ENCODE results near the gene AADACL4.

AADACL4 gene

GRCh38 chr1:12603224-12603623 lies 40.7 kb upstream of the AADACL4 start:
- H3K36me3 ChIP-seq (ENCODE audit: control insufficient read depth, low read length), result no peaks in the 10 kb centered on the region
- no peaks in the 10 kb centered on the region for H3F3A ChIP-seq (ENCODE audit: control insufficient read depth, insufficient read depth)
- H3K9me2 ChIP-seq (replicated peaks; ENCODE audit: control insufficient read depth, low read length), result no peaks in the 10 kb centered on the region
- H4K20me1 ChIP-seq (ENCODE audit: control insufficient read depth, insufficient read depth, low read depth, low read length), result no peaks in the 10 kb centered on the region
- H3K4me1 ChIP-seq (ENCODE audit: control insufficient read depth, low read length), result no peaks in the 10 kb centered on the region
- no peaks in the 10 kb centered on the region for H3K9me3 ChIP-seq (ENCODE audit: control insufficient read depth, insufficient read depth, low read length)
- TF ChIP-seq EZH2phosphoT487 (IDR thresholded peaks at IDR 0.05; ENCODE audit: borderline replicate concordance, low read length) (no peak), CTCF (IDR thresholded peaks at IDR 0.05; ENCODE audit: low read depth, low read length, poor library complexity, severe bottlenecking) (no peak)
- H3K4me2 ChIP-seq (ENCODE audit: low read length), result no peak overlapping the region
- no peak overlapping the region for H3K4me3 ChIP-seq (ENCODE audit: low read length)
- no peaks in the 10 kb centered on the region for H3K79me2 ChIP-seq (ENCODE audit: control insufficient read depth, low read length)
- no peak overlapping the region for H3K27ac ChIP-seq (ENCODE audit: low read depth, low read length)
- H3K27me3 ChIP-seq (ENCODE audit: control insufficient read depth, low read length), result no peaks in the 10 kb centered on the region

- TF ChIP-seq EZH2phosphoT487 (IDR thresholded peaks at IDR 0.05; ENCODE audit: borderline replicate concordance, low read length) (no peak), CTCF (IDR thresholded peaks at IDR 0.05; ENCODE audit: low read depth, low read length, poor library complexity, severe bottlenecking) (no peak)
- H3F3A ChIP-seq (ENCODE audit: control insufficient read depth, insufficient read depth), result no peaks in the 10 kb centered on the region
- H3K36me3 ChIP-seq (ENCODE audit: control insufficient read depth, low read length), result no peaks in the 10 kb centered on the region
- no peaks in the 10 kb centered on the region for H3K9me3 ChIP-seq (ENCODE audit: control insufficient read depth, insufficient read depth, low read length)
- H3K4me3 ChIP-seq (ENCODE audit: low read length), result no peak overlapping the region
- no peaks in the 10 kb centered on the region for H3K79me2 ChIP-seq (ENCODE audit: control insufficient read depth, low read length)
- H3K27ac ChIP-seq (ENCODE audit: low read depth, low read length), result no peak overlapping the region
- no peak overlapping the region for H3K4me2 ChIP-seq (ENCODE audit: low read length)
- H3K4me1 ChIP-seq (ENCODE audit: control insufficient read depth, low read length), result no peaks in the 10 kb centered on the region
- H3K9me2 ChIP-seq (replicated peaks; ENCODE audit: control insufficient read depth, low read length), result no peaks in the 10 kb centered on the region
- no peaks in the 10 kb centered on the region for H4K20me1 ChIP-seq (ENCODE audit: control insufficient read depth, insufficient read depth, low read depth, low read length)
- H3K27me3 ChIP-seq (ENCODE audit: control insufficient read depth, low read length), result no peaks in the 10 kb centered on the region
Measured at GRCh38 chr1:12604114-12604874, 39.6 kb upstream of the AADACL4 start.

GRCh38 chr1:12604986-12605385 lies 38.9 kb upstream of the AADACL4 start:
- H3K27ac ChIP-seq (ENCODE audit: low read depth, low read length), result no peak overlapping the region
- H4K20me1 ChIP-seq (ENCODE audit: control insufficient read depth, insufficient read depth, low read depth, low read length), result no peaks in the 10 kb centered on the region
- H3K36me3 ChIP-seq (ENCODE audit: control insufficient read depth, low read length), result no peaks in the 10 kb centered on the region
- TF ChIP-seq EZH2phosphoT487 (IDR thresholded peaks at IDR 0.05; ENCODE audit: borderline replicate concordance, low read length) (no peak), CTCF (IDR thresholded peaks at IDR 0.05; ENCODE audit: low read depth, low read length, poor library complexity, severe bottlenecking) (no peak)
- no peaks in the 10 kb centered on the region for H3K9me2 ChIP-seq (replicated peaks; ENCODE audit: control insufficient read depth, low read length)
- no peaks in the 10 kb centered on the region for H3K9me3 ChIP-seq (ENCODE audit: control insufficient read depth, insufficient read depth, low read length)
- no peaks in the 10 kb centered on the region for H3K27me3 ChIP-seq (ENCODE audit: control insufficient read depth, low read length)
- H3F3A ChIP-seq (ENCODE audit: control insufficient read depth, insufficient read depth), result no peaks in the 10 kb centered on the region
- no peak overlapping the region for H3K4me2 ChIP-seq (ENCODE audit: low read length)
- H3K4me1 ChIP-seq (ENCODE audit: control insufficient read depth, low read length), result no peaks in the 10 kb centered on the region
- H3K79me2 ChIP-seq (ENCODE audit: control insufficient read depth, low read length), result no peaks in the 10 kb centered on the region
- no peak overlapping the region for H3K4me3 ChIP-seq (ENCODE audit: low read length)
